Heart left ventricle (tissue), 13 donors: ENCODE results near the gene SLFN12L.

Experiments used
- POLR2A ChIP-seq, 2 donors: fragments of 450-650 bp; IDR thresholded peaks; one replicate each; pipeline ENCODE4 v1.6.1; 2017; ENCODE audit warnings: antibody characterized with exemption in 2 of 2, mild to moderate bottlenecking in 2 of 2, moderate library complexity in 2 of 2
- TF ChIP-seq, protein P1 (sequence below), 12 donors: fragments of 200-600 bp; sonication (generic) in 4 of 12; IDR thresholded peaks; one replicate each; pipeline versions ENCODE4 v1.5.0 to v1.8.0; 2018 to 2022; ENCODE audit warnings: antibody characterized with exemption in 12 of 12, mild to moderate bottlenecking in 5 of 12
- donor health status: ischemic (EF 13 %, LVEDD 7.1; RV severe dilation, severe dysfunction).
- donor health status: DM: no; HTN: yes; CAD: no.
- donor health status: DM: no; HTN: no; CAD: no.
- donor health status: ischemic (EF 25% LVEDD 6.9; RV normal size, moderate dysfunction).
- donor health status: ischemic (EF 25% LVEDD 5.7; RV mildly dilated, moderate dysfunction).
- donor health status: ischemic (EF 35%, LVEDD 5.7; RV mildly dilated, moderate dysfunction).
- donor health status: nonischemic (EF 11% LVEDD 7.7; RV severe dilation, severe dysfunction).
- donor health status: DM: yes; HTN: yes; CAD: no.
- donor health status: PGD.
- donor health status: ischemic (EF 29% LVEDD 5.4; RV normal size, mild dysfunction).
- donor health status: nonischemic (EF 23%, LVEDD 6.1; RV moderate dilation, normal function).

DNA sequence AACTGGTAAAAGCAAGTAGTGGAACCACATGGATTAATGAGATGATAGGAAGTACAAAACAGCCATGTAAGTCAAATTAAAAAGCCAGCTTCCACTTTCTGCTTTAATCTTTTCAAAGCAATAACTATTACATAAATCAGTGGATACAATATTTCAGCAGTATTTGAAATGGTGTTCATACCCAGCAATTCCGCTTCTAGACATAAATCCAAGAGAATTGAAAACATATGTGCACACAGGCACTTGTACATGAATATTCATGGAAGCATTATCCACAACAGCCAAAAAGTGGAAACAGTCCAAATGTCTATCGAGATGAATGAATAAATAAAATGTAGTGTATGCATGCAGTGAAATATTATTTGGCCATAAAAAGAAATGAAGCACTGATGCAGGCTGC, 27.4 kb downstream of the SLFN12L start:
- TF ChIP-seq, protein P1, sequence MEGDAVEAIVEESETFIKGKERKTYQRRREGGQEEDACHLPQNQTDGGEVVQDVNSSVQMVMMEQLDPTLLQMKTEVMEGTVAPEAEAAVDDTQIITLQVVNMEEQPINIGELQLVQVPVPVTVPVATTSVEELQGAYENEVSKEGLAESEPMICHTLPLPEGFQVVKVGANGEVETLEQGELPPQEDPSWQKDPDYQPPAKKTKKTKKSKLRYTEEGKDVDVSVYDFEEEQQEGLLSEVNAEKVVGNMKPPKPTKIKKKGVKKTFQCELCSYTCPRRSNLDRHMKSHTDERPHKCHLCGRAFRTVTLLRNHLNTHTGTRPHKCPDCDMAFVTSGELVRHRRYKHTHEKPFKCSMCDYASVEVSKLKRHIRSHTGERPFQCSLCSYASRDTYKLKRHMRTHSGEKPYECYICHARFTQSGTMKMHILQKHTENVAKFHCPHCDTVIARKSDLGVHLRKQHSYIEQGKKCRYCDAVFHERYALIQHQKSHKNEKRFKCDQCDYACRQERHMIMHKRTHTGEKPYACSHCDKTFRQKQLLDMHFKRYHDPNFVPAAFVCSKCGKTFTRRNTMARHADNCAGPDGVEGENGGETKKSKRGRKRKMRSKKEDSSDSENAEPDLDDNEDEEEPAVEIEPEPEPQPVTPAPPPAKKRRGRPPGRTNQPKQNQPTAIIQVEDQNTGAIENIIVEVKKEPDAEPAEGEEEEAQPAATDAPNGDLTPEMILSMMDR (IDR thresholded peaks at IDR 0.05), result no peak
- no peak for TF ChIP-seq POLR2A (IDR thresholded peaks at IDR 0.05)
